NCI-H1105 (cell line): Measurements from ENCODE around the gene SP110.
"Not testable (repeated sequence)": the region's sequence is repeated elsewhere in the genome, so short reads cannot be mapped to it uniquely, and the experiment has no call there.

Experiments used
- DNase-seq: peaks from one replicate; lab custom pipeline; 2025; lab: John Stamatoyannopoulos, UW

SP110 gene

GRCh38 chr2:230219419-230220331 is at the start of gene SP110:
TSS of gene SP110 (minus strand) at chr2:230219984. CDS start at chr2:230216927, 3,057 bp downstream.
- DNase-seq: no peak

- no peak for DNase-seq
Measured at GRCh38 chr2:230268606-230269243, 48.9 kb upstream of the SP110 start.

DNA sequence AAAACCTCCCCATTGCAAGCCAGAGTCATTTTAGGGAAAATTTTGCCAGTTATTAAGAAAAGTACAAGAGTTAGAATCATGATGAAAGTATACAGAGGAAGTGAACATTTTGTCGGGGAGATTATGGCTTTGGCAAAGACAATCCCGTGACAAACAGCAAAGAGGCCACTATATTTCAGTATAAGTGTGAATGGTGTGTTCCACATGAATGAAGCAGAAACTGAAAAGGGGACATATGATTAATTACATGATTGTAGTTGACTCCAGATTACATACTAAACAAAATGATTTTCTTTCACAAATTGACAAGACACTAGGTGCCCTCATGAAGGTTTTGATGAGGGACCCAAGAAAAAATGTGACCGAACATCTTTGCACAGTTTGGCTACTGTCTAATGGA is 47.8 kb upstream of the SP110 start:
- no peak for DNase-seq

- no peak for DNase-seq
Measured at GRCh38 chr2:230267059-230267458, 47.3 kb upstream of the SP110 start.

GRCh38 chr2:230266638-230267037 is 46.9 kb upstream of the SP110 start:
- no peak for DNase-seq

GRCh38 chr2:230264945-230265344 is 45.2 kb upstream of the SP110 start:
- DNase-seq: not testable (repeated sequence)

GRCh38 chr2:230262246-230262645 is 42.5 kb upstream of the SP110 start:
- DNase-seq: no peak

DNA sequence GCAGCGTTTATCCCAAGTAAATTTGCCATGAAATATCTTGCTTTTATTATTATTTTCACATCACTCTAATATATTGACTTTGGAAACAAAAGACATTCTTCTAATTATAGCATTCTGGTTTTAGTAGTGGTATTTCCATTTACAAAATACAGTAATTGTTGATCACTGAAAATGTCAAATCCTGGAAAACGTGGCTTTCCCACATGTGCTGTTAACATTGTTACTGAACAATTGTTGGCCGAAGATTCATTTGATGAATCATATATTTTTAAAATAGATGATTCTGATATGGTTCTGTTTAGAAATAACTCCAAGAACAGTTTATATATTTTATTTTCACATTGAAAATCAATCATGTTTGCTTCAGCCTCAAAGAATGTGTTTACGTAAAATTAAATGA is 38.7 kb upstream of the SP110 start:
- no peak for DNase-seq

DNA sequence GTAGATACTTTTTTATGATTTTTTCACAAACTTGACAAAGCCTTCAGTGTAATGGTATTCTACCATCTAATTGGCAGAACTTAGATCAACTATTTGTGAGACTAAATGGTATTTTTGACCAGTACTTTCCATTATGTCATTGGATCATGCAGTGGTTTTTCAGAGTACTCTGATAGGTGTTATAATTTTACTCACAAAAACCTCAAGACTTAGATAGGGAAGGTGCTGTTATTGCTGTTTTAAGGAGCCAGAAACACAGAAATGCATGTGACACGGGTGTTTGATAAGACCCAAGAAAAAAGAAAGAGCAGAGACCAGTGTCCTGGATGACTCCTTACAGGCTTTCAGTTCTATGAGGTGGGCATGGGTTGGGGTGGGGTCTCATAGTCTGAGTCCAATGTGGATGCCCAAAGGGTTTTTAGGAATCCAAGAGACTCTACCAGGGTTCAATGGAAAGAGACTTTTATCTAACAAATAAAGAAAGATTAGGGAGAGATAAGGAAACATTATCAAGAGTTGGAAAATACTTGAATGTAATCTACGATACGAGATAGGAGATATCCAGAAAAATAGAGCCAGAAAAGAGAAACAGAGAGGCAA is 37.0 kb upstream of the SP110 start:
- DNase-seq: no peak

- no peak for DNase-seq
Measured at GRCh38 chr2:230254152-230254881, 34.5 kb upstream of the SP110 start.

GRCh38 chr2:230250231-230250630 is 30.4 kb upstream of the SP110 start:
- DNase-seq: no peak

DNA sequence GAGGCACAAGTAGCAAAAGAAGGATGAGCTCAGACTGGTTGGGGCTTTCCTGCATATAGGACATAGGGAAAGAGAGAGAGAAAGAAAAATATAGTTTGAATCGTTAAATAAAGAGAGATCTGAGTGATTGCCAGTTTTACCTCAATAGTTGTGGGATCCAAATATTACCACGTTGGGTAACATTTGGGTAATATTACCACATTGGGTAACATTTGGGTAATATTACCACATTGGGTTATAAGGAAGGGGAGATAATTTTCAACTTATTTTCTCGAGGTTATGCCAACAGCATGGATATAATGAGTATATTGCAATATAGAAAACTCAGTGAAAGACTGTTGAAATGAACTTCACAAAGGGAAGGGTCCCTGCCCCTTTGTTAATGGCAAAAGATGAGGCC is 26.4 kb upstream of the SP110 start:
- DNase-seq: no peak

DNA sequence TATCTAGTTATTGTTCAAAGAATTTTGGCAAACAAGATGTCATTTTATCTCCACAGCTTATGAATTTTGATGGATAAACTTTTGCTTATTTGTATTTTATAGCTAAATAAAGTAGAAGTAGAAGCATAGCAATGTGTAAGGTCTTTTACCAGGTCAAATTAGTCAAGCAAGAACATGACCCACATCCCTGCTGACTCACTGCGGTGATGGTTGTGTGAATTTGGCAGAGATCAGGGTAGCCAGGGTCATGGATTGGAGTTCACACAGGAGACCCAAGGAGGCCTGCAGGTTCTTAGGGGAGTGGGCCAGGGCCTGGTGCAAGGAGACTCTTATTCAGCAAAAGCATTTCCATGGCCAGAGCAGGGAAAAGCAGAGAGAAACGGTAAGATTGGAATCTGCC is 24.4 kb upstream of the SP110 start:
- DNase-seq: no peak

DNA sequence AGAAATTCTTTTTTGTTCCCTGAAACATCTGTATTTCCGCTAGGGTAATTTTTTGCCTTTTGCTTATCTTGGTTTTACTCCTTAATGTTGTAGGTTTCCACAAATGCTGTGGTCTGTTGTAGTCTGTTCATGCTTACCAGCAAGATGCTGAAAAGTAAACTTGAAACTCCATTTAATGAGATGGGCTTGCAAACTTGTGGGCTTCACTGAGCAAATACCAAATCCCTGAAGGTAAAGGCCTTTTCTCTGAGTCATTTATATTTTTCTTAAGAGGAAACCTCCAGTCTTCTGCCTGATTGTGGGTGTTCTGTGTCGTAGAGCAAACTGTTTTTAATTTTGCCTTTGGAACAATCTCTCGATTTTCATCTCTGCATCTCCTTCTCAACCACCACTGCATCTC is 15.1 kb upstream of the SP110 start:
- no peak for DNase-seq

GRCh38 chr2:230234122-230234722 is 14.4 kb upstream of the SP110 start:
- DNase-seq: no peak

GRCh38 chr2:230231251-230231650 is 11.5 kb upstream of the SP110 start:
- DNase-seq: no peak

- DNase-seq: no peak
Measured at GRCh38 chr2:230230496-230231200, 10.9 kb upstream of the SP110 start.

DNA sequence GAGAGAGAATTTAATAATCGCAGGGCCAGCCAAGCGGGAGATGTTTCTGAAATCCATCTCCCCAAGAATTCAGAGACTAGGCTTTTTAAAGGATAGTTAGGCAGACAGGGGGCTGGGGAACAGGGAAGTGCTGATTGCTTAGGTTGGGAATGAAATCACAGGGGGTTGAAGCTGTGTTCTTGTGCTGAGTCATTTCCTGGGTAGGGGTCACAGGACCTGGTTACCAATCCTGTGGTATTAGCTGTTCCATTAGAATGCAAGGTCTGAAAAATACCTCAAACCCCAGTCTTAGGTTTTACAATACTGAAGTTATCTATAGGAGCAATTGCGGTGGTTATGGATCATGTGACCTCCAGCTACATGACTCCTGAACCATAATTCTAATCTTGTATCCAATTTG is 10.3 kb upstream of the SP110 start:
- DNase-seq: no peak

DNA sequence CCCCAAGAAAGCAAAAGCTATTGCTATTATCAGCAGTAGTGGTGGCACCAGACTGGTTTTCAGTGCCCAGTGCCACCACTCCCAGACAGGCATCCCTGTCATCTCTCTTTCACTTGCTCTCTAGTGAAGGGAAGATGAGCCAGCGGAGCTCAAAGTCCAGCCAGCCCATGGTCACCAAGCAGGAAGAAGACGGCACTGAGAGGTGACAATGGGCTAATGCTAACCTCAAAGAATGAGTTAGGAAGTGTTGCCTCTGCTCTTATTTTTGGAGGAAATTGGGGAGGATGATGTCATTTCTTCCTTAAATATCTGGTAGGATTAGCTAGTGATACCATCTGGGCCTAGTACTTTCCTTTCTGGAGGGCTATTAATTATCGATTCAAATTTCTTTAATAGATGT is 7.4 kb upstream of the SP110 start:
- DNase-seq: no peak

DNA sequence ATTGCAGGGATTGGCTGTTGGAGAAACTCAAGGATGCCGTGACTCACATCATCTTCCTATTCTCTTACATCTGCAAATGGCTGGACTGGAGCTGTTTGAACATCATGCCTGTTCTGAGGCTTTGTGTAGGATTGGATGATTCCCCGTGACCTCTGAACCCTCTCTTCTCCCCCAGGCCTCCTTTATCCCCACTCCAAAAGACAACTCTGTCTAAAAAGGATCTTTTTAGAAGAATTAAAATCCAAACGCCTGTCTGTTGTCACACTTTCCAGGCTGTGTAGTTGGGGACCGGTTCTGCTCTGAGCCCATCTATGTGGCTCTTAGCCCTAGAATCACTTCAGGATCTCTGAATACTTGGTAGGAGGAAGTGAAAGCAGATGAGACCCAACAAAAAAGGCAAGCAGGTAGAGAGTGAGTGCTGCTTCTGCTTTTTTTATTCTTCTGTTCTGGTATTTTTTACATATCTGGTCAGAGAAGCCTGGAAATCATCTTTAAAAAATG is 6.3 kb upstream of the SP110 start:
- no peak for DNase-seq

DNA sequence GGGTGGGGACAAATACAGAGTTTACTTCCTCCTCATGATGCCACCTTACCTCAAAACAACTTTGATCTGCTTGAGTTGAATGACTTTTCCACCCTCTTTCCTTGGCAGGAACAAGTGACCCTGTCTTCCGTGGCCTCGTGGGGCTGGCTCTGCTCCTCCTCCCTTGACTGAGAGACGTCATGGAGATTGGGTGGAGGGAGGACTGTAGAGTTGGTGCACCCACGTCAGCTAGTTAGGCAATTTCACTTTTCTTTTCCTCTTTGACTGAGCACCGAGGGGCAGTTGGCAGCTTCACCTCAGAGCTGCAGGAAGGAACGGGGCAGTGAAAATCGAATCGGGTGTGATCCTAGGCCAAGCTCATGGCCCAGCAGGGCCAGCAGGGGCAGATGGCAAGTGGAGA is 5.7 kb upstream of the SP110 start, which contains the start of gene SP140:
Gene SP140 (plus strand): TSS at position 251 of the 400 bp plus-strand sequence. CDS start 109 bp downstream, at position 360.
- no peak for DNase-seq
